Measurements from ENCODE around the gene GRHL1. TPM values are rescaled to one million over a fixed set of nuclear protein-coding genes. Genes with fewer than 3 reads are reported as not detected.

Gene GRHL1
- polyA plus RNA-seq, 1 of the 3 experiments (the other 2 are of a cell fraction), result 1.0 TPM

DNA sequence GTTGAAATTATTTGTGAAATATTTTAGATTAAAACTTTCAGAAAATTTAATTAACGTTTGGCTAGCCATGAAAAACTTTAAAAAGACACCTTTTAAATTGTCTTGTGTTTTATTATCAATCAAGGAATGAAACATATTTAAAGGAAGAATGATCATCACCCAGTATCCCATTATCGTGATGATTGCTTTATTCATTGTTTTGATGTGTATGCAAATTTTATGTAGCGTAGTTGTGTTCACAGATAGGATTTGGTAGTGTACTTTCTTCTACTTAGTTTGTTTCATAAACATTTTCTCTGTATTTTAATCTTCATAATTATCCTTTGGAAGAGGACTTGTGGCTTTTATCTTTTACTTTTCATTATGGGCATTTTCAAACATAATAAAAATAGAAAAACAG, 7.8 kb downstream of the GRHL1 start:
- Histone ChIP-seq H3K9me3 (no peaks in the 10 kb centered on the region), H3K9me2 (no peaks in the 10 kb centered on the region), H3K9ac (no peak overlapping the region), H3F3A (replicated peaks; ENCODE audit: insufficient read depth) (no peaks in the 10 kb centered on the region), H3K79me2 (ENCODE audit: insufficient read depth) (no peaks in the 10 kb centered on the region), H4K20me1 (ENCODE audit: insufficient read depth) (no peaks in the 10 kb centered on the region), H3K4me3 (ENCODE audit: low read depth in 2 of 2, low read length in 1 of 2) (no peak overlapping the region), H3K27ac (ENCODE audit: low read depth in 2 of 2, low read length in 1 of 2) (no peak overlapping the region), H3K27me3 (ENCODE audit: insufficient read depth) (no peaks in the 10 kb centered on the region), H2AFZ (ENCODE audit: low read depth) (no peak overlapping the region), H3K36me3 (replicated peaks in 1 of 2; ENCODE audit: control insufficient read depth in 1 of 2, insufficient read depth in 2 of 2, low read length in 1 of 2) (peaks cover 0 to 3% of the 10 kb centered on the region in 2 experiments), H3K4me2 (no peak overlapping the region), H3K4me1 (ENCODE audit: control insufficient read depth in 1 of 2, insufficient read depth in 2 of 2, low read depth in 1 of 2, low read length in 1 of 2) (peaks cover 0 to 13% of the 10 kb centered on the region in 2 experiments; a peak in 2 of 4 replicates)
- CTCF ChIA-PET, result interaction anchor here (3.8 kb wide), 1 partner anchor 12 kb away, joined by 19 read pairs; no protein-coding TSS in a partner anchor
- no peak for TF ChIP-seq EZH2phosphoT487 (IDR thresholded peaks at IDR 0.05; ENCODE audit: borderline replicate concordance, low read depth)
- no peak for TF ChIP-seq FOSL2 (IDR thresholded peaks at IDR 0.05; ENCODE audit: borderline replicate concordance, low read depth)
- no peak for TF ChIP-seq PBX3 (IDR thresholded peaks at IDR 0.05)
- TF ChIP-seq REST (IDR thresholded peaks at IDR 0.05; ENCODE audit: low read depth, low read length), result no peak
- TF ChIP-seq MXI1 (IDR thresholded peaks at IDR 0.05; ENCODE audit: low read depth, low read length), result no peak
- no peak for TF ChIP-seq TCF12 (IDR thresholded peaks at IDR 0.05)
- no peak for TF ChIP-seq GATA2 (CRISPR knock-in tag; IDR thresholded peaks at IDR 0.05)
- TF ChIP-seq NRF1 (IDR thresholded peaks at IDR 0.05; ENCODE audit: low read depth, low read length), result no peak
- TF ChIP-seq GABPA (IDR thresholded peaks at IDR 0.05; ENCODE audit: low read depth), result no peak
- TF ChIP-seq SMC3 (IDR thresholded peaks at IDR 0.05; ENCODE audit: low read depth, low read length), result no peak
- no peak for TF ChIP-seq CTCF (IDR thresholded peaks at IDR 0.05)
- no peak for TF ChIP-seq JUND (IDR thresholded peaks at IDR 0.05)
- TF ChIP-seq, protein P1, sequence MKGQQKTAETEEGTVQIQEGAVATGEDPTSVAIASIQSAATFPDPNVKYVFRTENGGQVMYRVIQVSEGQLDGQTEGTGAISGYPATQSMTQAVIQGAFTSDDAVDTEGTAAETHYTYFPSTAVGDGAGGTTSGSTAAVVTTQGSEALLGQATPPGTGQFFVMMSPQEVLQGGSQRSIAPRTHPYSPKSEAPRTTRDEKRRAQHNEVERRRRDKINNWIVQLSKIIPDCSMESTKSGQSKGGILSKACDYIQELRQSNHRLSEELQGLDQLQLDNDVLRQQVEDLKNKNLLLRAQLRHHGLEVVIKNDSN (IDR thresholded peaks at IDR 0.05; ENCODE audit: borderline replicate concordance, low read depth), result no peak
- TF ChIP-seq MEF2A (IDR thresholded peaks at IDR 0.05; ENCODE audit: borderline replicate concordance, low read depth), result no peak
- 88% methylated on average over 3 of the region's 3 CpGs for WGBS (ENCODE audit: low lambda C conversion rate)
- POLR2A ChIA-PET, result no interaction called here
- no peak for DNase-seq

All from SK-N-SH (cell line).